HFF-Myc (cell line): Measurements from ENCODE around the gene GSTA5.
"Not testable (repeated sequence)": the region's sequence is repeated elsewhere in the genome, so short reads cannot be mapped to it uniquely, and the experiment has no call there.

Experiments used
- DNase-seq: peaks from one replicate; pipeline ENCODE4 v3.0.0-alpha.2; 2011; ENCODE audit warnings: low read depth; ENCODE audit errors: extremely low read depth
- H3K4me3 ChIP-seq: replicated peaks from 2 replicates; pipeline ENCODE4 v1.5.1; 2011; ENCODE audit warnings: low read depth, mild to moderate bottlenecking, control low read depth, low read length
- TF ChIP-seq, protein P1 (sequence below): IDR thresholded peaks from 2 replicates; pipeline ENCODE4 v1.5.1; 2012; ENCODE audit warnings: mild to moderate bottlenecking, low read depth, low read length, control low read depth; ENCODE audit errors: missing control alignments

GSTA5 gene

DNA sequence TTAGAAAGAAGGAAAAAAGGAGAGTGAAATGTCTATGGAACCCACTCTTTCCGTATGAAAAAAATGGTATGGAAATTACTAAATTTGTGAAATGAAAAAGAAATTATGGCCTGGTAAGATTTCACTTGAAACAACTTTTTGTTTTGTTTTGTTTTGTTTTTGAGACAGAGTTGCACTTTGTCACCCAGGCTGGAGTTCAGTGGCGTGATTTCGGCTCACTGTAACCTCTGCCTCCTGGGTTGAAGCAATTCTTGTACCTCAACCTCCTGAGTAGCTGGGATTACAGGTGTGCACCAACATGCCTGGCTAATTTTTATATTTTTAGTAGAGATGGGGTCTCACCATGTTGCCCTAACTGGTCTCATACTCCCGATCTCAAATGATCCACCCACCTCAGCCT lies 17.8 kb upstream of the GSTA5 start:
- no peak overlapping the region for H3K4me3 ChIP-seq
- TF ChIP-seq, protein P1, sequence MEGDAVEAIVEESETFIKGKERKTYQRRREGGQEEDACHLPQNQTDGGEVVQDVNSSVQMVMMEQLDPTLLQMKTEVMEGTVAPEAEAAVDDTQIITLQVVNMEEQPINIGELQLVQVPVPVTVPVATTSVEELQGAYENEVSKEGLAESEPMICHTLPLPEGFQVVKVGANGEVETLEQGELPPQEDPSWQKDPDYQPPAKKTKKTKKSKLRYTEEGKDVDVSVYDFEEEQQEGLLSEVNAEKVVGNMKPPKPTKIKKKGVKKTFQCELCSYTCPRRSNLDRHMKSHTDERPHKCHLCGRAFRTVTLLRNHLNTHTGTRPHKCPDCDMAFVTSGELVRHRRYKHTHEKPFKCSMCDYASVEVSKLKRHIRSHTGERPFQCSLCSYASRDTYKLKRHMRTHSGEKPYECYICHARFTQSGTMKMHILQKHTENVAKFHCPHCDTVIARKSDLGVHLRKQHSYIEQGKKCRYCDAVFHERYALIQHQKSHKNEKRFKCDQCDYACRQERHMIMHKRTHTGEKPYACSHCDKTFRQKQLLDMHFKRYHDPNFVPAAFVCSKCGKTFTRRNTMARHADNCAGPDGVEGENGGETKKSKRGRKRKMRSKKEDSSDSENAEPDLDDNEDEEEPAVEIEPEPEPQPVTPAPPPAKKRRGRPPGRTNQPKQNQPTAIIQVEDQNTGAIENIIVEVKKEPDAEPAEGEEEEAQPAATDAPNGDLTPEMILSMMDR: no peak
- no peak for DNase-seq

DNA sequence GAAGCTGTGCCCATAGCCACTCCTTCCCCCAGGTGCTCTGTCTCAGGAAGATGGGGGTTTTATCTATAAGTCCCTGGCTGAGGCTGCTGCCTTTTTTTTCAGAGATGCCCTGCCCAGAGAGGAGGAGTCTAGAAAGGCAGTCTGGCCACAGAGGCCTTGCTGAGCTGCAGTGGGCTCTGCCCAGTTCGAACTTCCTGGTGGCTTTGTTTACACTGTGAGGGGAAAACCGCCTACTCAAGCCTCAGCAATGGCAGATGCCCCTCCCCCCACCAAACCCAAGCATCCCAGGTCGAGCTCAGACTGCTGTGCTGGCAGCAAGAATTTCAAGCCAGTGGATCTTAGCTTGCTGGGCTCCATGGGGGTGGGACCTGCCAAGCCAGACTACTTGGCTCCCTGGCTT lies 15.5 kb upstream of the GSTA5 start:
- not testable (repeated sequence) for H3K4me3 ChIP-seq, DNase-seq

DNA sequence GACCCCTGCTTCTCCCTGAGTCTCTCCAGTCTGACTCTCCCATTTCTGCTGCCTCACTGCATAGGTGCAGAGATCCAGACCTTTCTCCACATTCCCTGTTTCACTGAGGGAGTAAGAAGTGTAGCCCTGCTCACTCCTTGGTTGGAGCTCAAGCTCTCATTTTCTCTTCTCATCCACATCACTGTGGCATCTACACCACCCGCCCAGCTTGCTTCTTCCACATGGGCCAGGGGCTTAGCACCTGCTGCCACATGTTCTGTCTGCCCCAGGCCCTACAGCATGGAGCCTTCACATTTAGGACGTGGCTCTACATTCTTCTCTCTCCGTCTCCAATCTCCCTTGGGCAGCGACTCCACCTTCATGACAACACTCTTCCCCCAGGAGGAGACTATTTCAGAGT lies 8.5 kb upstream of the GSTA5 start:
- H3K4me3 ChIP-seq: no peak overlapping the region
- no peak for DNase-seq
- TF ChIP-seq, protein P1: no peak

DNA sequence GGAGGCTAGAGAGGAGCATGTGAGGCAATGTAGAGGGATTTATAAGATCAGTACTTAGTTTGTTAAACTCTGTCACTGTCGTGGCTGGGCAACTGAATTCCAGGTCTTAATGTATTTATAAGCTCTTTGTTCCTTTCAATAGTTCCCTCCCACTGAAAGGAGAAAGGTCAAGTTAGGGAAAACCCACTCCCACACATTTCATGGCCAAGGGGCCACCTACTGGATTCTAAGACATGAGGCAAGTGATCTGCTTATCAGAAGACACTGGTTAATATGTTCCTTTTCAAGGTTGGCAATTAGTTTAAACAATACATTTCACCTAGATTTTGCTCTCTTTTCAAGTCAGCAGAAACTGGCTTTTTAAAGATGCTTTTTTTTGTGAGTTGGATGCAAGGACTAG lies 5.4 kb upstream of the GSTA5 start:
- H3K4me3 ChIP-seq: no peak overlapping the region
- TF ChIP-seq, protein P1: no peak
- no peak for DNase-seq

DNA sequence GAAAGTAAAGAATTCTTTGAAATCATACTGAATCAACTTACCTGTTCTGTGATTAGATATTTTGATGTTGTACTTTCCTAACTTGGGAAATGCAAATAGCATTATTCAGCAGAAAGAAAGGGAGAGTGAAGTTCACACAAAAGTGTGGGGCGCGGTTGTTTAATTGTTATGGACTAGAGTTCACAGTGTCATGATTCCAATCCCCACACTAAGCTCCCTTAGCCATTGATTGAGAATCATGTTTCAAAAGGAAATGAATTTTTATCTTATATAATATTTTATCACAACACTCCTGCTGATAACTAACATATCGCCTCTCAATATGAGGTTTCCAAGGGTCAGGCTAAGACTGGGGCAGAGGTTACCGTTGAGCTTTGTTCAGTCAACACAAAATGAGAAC lies 3.0 kb upstream of the GSTA5 start:
- TF ChIP-seq, protein P1: no peak
- DNase-seq: no peak
- no peak overlapping the region for H3K4me3 ChIP-seq

DNA sequence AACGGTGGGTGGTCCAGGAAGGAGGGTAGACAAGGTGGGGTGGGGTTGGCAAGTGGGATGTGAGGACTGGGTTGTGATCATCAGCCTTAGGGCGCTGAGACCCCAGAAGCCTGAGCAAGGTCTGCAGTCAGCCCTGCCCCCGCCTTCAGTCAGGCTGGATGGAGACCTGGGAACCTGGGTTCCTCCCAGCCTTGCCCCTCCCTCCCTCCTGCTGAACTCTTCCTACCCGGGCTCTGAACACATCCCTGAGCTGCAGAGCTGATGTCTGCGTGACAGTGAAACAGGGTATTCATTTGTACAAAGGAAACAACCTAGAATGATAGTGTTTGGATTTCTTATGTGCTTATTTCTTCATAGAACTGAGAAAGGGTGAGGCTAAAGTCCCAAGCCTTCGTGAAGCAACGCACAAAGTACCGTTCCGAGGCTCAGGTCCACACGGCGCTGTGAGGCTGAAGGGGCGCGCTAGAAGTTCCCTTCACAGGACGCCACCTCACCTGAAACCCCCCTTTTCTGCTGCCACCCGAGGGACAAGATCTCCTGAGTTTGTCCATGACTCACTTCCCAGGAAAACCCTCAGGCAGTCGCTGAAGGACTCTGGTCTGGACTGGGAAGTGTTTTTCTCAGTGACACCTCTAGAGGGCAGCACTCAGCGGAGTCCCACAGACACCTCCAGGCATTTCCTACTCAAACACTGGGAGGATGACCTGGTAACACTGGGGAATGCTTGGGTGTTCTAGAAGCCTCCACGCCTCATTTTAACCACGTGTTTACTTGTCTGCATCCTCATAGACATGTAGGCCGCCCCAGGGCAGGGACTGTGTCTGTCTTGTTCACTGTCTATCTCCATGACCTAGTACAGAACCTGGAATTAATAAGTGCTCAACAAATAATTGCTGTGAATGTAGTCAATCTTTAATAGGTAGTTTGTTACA lies 1.2 kb downstream of the GSTA5 start:
- H3K4me3 ChIP-seq: no peak overlapping the region
- DNase-seq: peak; percentile 59
- TF ChIP-seq, protein P1: peak; percentile 85

DNA sequence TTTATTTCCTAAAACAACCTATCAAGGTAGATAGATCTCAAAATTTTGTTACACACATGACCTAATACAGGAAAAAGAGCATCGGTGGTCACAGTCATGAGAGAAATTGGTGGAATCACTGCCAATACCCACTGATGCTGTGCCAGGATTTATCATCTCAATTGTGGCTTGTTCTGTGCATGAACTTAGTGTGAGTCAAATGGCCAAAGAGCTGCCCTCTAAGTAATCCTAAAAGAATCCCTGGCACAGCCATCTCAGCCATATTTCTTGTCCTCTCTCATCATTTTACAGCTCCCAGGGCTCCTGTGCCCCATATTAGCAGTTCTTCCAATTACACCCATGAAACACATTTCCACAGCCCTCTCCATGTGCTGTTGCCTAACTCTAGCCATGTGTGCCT lies 6.1 kb downstream of the GSTA5 start:
- no peak overlapping the region for H3K4me3 ChIP-seq
- no peak for DNase-seq
- TF ChIP-seq, protein P1: no peak

DNA sequence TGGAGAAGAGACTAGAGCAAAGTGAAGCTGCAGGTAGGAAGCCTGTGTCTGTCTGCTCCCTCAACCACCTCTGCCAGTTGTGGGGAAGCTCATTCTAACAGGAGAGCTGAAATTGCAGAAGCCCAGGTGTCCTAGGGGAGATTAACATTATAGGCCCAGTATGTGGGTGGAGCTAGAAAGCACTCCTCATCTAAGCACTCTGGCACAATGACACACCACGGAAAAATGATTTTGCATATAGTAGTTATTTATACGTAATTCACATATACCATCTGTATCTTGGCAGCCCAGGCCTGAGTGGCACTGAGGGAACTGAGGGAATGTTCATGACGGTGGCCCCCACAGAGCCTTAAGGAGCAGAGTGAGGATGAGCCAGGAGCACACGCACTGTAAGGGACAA lies 9.7 kb downstream of the GSTA5 start:
- H3K4me3 ChIP-seq, DNase-seq: not testable (repeated sequence)
